Measurements from ENCODE around the gene ST3GAL3.

GRCh38 chr1:43935711-43936427 lies 228.5 kb downstream of the ST3GAL3 start:
- TF ChIP-seq, protein P1, sequence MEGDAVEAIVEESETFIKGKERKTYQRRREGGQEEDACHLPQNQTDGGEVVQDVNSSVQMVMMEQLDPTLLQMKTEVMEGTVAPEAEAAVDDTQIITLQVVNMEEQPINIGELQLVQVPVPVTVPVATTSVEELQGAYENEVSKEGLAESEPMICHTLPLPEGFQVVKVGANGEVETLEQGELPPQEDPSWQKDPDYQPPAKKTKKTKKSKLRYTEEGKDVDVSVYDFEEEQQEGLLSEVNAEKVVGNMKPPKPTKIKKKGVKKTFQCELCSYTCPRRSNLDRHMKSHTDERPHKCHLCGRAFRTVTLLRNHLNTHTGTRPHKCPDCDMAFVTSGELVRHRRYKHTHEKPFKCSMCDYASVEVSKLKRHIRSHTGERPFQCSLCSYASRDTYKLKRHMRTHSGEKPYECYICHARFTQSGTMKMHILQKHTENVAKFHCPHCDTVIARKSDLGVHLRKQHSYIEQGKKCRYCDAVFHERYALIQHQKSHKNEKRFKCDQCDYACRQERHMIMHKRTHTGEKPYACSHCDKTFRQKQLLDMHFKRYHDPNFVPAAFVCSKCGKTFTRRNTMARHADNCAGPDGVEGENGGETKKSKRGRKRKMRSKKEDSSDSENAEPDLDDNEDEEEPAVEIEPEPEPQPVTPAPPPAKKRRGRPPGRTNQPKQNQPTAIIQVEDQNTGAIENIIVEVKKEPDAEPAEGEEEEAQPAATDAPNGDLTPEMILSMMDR (IDR thresholded peaks at IDR 0.05): no peak
- TF ChIP-seq POLR2A (IDR thresholded peaks at IDR 0.05): no peak
